Spleen (tissue), 11 donors: ENCODE data around the gene RRH. TPM values are rescaled to one million over a fixed set of nuclear protein-coding genes. Genes with fewer than 3 reads are reported as not detected.

Source experiments
- DNase-seq: peaks from one replicate; pipeline ENCODE4 v3.0.0-alpha.2; 2020
- H3K27ac ChIP-seq, 8 donors: fragments of 200-600 bp; sonication (generic) in 7 of 8; 1 replicate in 4 of 8; 2 replicates in 4 of 8; pipeline versions ENCODE4 v1.5.0 to v1.8.0; 2016 to 2021; ENCODE audit warnings: inconsistent platforms in 4 of 8, mild to moderate bottlenecking in 4 of 8, moderate library complexity in 1 of 8
- H3K27me3 ChIP-seq, 7 donors: fragments of 200-600 bp; sonication (generic) in 6 of 7; replicated peaks in 1 of 7; 1 replicate in 4 of 7; 2 replicates in 3 of 7; pipeline versions ENCODE4 v1.5.0 to v1.8.0; 2016 to 2021; ENCODE audit warnings: inconsistent platforms in 3 of 7, mild to moderate bottlenecking in 1 of 7
- H3K36me3 ChIP-seq, 6 donors: fragments of 200-600 bp; sonication (generic) in 5 of 6; 1 replicate in 4 of 6; 2 replicates in 2 of 6; pipeline versions ENCODE4 v1.5.0 to v1.8.0; 2016 to 2021; ENCODE audit warnings: inconsistent platforms in 2 of 6
- H3K4me1 ChIP-seq, 6 donors: fragments of 200-600 bp; sonication (generic) in 5 of 6; 1 replicate in 3 of 6; 2 replicates in 3 of 6; pipeline versions ENCODE4 v1.5.0 to v1.8.0; 2016 to 2021; ENCODE audit warnings: inconsistent platforms in 3 of 6
- H3K4me3 ChIP-seq, 8 donors: fragments of 200-600 bp; sonication (generic) in 7 of 8; 1 replicate in 4 of 8; 2 replicates in 4 of 8; pipeline versions ENCODE4 v1.5.0 to v1.8.0; 2016 to 2021; ENCODE audit warnings: inconsistent platforms in 4 of 8, mild to moderate bottlenecking in 4 of 8, moderate library complexity in 2 of 8
- H3K9me3 ChIP-seq, 8 donors: fragments of 200-600 bp; sonication (generic) in 7 of 8; 1 replicate in 4 of 8; 2 replicates in 4 of 8; pipeline versions ENCODE4 v1.5.0 to v1.8.0; 2016 to 2021; ENCODE audit warnings: inconsistent platforms in 4 of 8
- POLR2A ChIP-seq, 3 donors: fragments of 450-650 bp; IDR thresholded peaks; one replicate each; pipeline ENCODE4 v1.5.1; 2017; ENCODE audit warnings: antibody characterized with exemption in 3 of 3, mild to moderate bottlenecking in 1 of 3
- POLR2AphosphoS5 ChIP-seq, 3 donors: sonication (generic); formaldehyde crosslinking; IDR thresholded peaks; one replicate each; pipeline ENCODE4 v1.5.1; 2017; ENCODE audit warnings: antibody characterized with exemption in 3 of 3
- WGBS, 5 donors: extraction: QIAGEN DNeasy Blood & Tissue Kit in 3 of 5; methylation state at CpG; one replicate each; pipeline versions ENCODE4 v1.1.5 to v1.1.7; 2013 to 2018; 5-methylcytosine and 5-hydroxymethylcytosine counted together
- intact Hi-C: fragments of 100-400 bp; cut with DNase I; formaldehyde crosslinking; loops from one replicate; pipeline ENCODE4 v1.15.0; 2023; ENCODE audit warnings: low total_unique reads
- polyA plus RNA-seq, 3 donors: library from polyadenylated mRNA; stranded (reverse); fragments of 200-250 nt; gene quantifications; one replicate each; pipeline ENCODE4 v1.2.1, GENCODE V29; 2013
- total RNA-seq, 7 donors: library from RNA; depleted of rRNA in 3 of 7; stranded (reverse); fragments of >200 nt in 3 of 7; fragmentation: NEBNext Ultra II Directional in 4 of 7; extraction: Animal tissue kit (Norgen Biotek cat#: 25700) in 4 of 7; gene quantifications; one replicate each; pipeline versions ENCODE4 v1.1.0 to v1.2.1, GENCODE V29; 2016 to 2021
- TF ChIP-seq, protein P1 (sequence below), 11 experiments: fragments of 200-600 bp in 7 of 11; fragments of 450-650 bp in 4 of 11; sonication (generic) in 4 of 11; IDR thresholded peaks in 8 of 11; conservative IDR thresholded peaks in 3 of 11; 1 replicate in 7 of 11; 2 replicates in 4 of 11; pipeline versions ENCODE4 v1.4.0 to v1.8.0; 2016 to 2021; ENCODE audit warnings: antibody characterized with exemption in 11 of 11, inconsistent platforms in 4 of 11, mild to moderate bottlenecking in 1 of 11
- donor health status: healthy with polysubstance abuse.
- donor health status: DM: no; HTN: no; CAD: no; lungs with moderate emphysema.
- donor health status: DM: no; HTN: no; CAD: no.
- donor health status: Bipolar disorder and iron deficiency.
- donor health status: healthy.
- donor health status: DM: no; HTN: no; CAD: no.
- donor health status: DM: yes; HTN: yes; CAD: no.

Gene RRH
- total and polyA plus RNA-seq, 10 donors, result 0.03 to 2.0 (median 0.54) TPM; not detected in 4

DNA sequence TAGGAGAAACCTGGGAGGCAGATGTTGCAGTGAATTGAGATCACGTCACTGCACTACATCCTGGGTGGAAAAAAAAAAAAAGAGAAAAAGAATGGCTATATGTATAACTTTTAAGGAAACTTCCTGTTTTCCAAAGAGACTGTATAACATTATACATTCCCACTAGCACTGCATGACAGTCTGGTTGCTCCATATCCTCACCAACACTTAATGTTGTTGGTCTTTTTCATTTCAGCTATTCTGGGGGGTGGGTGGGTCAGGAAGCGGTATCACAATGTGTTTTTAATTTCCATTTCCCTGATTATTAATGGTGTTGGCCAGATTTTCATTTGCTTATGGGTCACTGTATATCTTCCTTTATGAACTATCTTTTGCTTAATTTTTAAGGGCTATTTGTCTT is 33.5 kb downstream of the RRH start:
- no peaks in the 10 kb centered on the region for H3K27me3 ChIP-seq
- H3K4me3 ChIP-seq, result no peak overlapping the region
- H3K36me3 ChIP-seq, result no peaks in the 10 kb centered on the region
- TF ChIP-seq, protein P1, sequence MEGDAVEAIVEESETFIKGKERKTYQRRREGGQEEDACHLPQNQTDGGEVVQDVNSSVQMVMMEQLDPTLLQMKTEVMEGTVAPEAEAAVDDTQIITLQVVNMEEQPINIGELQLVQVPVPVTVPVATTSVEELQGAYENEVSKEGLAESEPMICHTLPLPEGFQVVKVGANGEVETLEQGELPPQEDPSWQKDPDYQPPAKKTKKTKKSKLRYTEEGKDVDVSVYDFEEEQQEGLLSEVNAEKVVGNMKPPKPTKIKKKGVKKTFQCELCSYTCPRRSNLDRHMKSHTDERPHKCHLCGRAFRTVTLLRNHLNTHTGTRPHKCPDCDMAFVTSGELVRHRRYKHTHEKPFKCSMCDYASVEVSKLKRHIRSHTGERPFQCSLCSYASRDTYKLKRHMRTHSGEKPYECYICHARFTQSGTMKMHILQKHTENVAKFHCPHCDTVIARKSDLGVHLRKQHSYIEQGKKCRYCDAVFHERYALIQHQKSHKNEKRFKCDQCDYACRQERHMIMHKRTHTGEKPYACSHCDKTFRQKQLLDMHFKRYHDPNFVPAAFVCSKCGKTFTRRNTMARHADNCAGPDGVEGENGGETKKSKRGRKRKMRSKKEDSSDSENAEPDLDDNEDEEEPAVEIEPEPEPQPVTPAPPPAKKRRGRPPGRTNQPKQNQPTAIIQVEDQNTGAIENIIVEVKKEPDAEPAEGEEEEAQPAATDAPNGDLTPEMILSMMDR (IDR thresholded peaks at IDR 0.05 in 8 of 11, conservative IDR thresholded peaks at IDR 0.05 in 3 of 11), result no peak
- TF ChIP-seq POLR2AphosphoS5 (IDR thresholded peaks at IDR 0.05), result no peak
- no peaks in the 10 kb centered on the region for H3K4me1 ChIP-seq
- 88 to 97% (median 92%) methylated on average over 2 of the region's 2 CpGs for WGBS, 5 donors
- no peak for DNase-seq
- H3K27ac ChIP-seq, result no peak overlapping the region
- H3K9me3 ChIP-seq, result peaks cover 0 to 41% (median 30%) of the 10 kb centered on the region in 8 donors
- intact Hi-C loops, result no loop called here

GRCh38 chr4:109861916-109862511 is 34.2 kb downstream of the RRH start:
- Histone ChIP-seq H3K4me3 (no peak overlapping the region), H3K4me1 (no peaks in the 10 kb centered on the region), H3K27ac (no peak overlapping the region), H3K27me3 (no peaks in the 10 kb centered on the region), H3K9me3 (peaks cover 0 to 41% (median 30%) of the 10 kb centered on the region in 8 donors), H3K36me3 (no peaks in the 10 kb centered on the region)
- no peak for TF ChIP-seq POLR2A (IDR thresholded peaks at IDR 0.05)
- TF ChIP-seq POLR2AphosphoS5 (IDR thresholded peaks at IDR 0.05), result no peak
- TF ChIP-seq, protein P1 (IDR thresholded peaks at IDR 0.05 in 8 of 11, conservative IDR thresholded peaks at IDR 0.05 in 3 of 11), result no peak
- DNase-seq, result no peak
- intact Hi-C loops, result no loop called here
- 91 to 96% (median 94%) methylated on average over 3 of the region's 3 CpGs for WGBS, 5 donors

GRCh38 chr4:109864134-109864533 is 36.4 kb downstream of the RRH start:
- intact Hi-C loops, result no loop called here
- H3K4me1 ChIP-seq, result no peaks in the 10 kb centered on the region
- H3K27ac ChIP-seq, result no peak overlapping the region
- no peaks in the 10 kb centered on the region for H3K27me3 ChIP-seq
- no peak for DNase-seq
- no peaks in the 10 kb centered on the region for H3K36me3 ChIP-seq
- TF ChIP-seq POLR2A (IDR thresholded peaks at IDR 0.05) (no peak), POLR2AphosphoS5 (IDR thresholded peaks at IDR 0.05) (no peak)
- TF ChIP-seq, protein P1 (IDR thresholded peaks at IDR 0.05 in 8 of 11, conservative IDR thresholded peaks at IDR 0.05 in 3 of 11), result no peak
- H3K4me3 ChIP-seq, result no peak overlapping the region
- H3K9me3 ChIP-seq, result peaks cover 0 to 28% (median 22%) of the 10 kb centered on the region in 8 donors

DNA sequence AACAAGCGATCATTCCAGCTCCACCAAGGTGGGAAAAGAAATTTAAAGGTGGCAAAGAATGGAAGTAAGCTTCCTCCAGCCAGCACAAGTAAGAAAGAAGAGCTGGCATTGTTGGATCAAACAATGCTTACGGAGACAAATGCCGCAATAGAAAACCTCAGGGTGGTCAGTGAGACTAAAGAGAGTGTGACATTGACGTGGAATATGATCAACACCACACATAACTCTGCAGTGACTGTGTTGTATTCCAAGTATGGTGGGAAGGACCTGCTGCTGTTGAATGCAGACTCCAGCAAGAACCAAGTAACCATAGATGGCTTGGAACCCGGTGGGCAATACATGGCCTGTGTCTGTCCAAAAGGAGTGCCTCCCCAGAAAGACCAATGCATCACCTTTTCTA is 42.3 kb downstream of the RRH start:
- WGBS, 5 donors, result 93 to 97% (median 95%) methylated on average over 5 of the region's 5 CpGs
- H3K4me1 ChIP-seq, result no peaks in the 10 kb centered on the region
- H3K36me3 ChIP-seq, result peaks cover 0 to 9% (median 0%) of the 10 kb centered on the region in 6 donors
- no peak overlapping the region for H3K27ac ChIP-seq
- TF ChIP-seq, protein P1 (IDR thresholded peaks at IDR 0.05 in 8 of 11, conservative IDR thresholded peaks at IDR 0.05 in 3 of 11), result no peak
- TF ChIP-seq POLR2AphosphoS5 (IDR thresholded peaks at IDR 0.05) (no peak), POLR2A (IDR thresholded peaks at IDR 0.05) (no peak)
- intact Hi-C loops, result no loop called here
- DNase-seq, result no peak
- no peaks in the 10 kb centered on the region for H3K27me3 ChIP-seq
- H3K4me3 ChIP-seq, result no peak overlapping the region
- no peaks in the 10 kb centered on the region for H3K9me3 ChIP-seq
